ENCODE measurements around the gene PCDH9.

DNA sequence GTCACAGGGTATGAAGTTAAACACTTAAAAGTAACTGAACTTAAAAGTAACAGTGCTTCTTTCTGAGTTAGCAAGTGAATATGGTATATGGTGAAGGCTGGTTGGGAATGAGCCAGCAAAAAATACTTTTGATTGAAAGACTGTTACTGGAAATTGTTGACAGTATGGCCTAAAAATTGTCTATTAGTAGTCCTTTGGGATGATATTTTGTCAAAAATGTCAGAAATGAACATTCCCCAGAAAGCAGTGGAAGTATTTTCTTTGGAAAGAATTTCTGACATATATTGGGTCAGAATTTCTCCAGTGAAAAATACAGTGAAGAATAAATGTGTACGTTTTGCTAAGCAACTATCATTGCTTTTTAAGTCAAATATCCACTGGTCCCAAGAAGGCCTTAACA, 860.5 kb downstream of the PCDH9 start:
- TF ChIP-seq CTCF (IDR thresholded peaks at IDR 0.05 in 8 of 11, conservative IDR thresholded peaks at IDR 0.05 in 3 of 11) (no peak), POLR2AphosphoS5 (IDR thresholded peaks at IDR 0.05) (no peak), POLR2A (IDR thresholded peaks at IDR 0.05) (no peak)
